Prostate gland (tissue), 2 donors: Measurements from ENCODE around the gene PIGN. TPM values are rescaled to one million over a fixed set of nuclear protein-coding genes. Genes with fewer than 3 reads are reported as not detected.
A peak's percentile ranks its signal among the peaks of the same experiment; 100 is the strongest.

Experiments
- DNase-seq: peaks from one replicate; pipeline ENCODE4 v3.0.0-alpha.2; 2019; ENCODE audit warnings: low spot score
- H3K27ac ChIP-seq, 2 donors: fragments of 200-600 bp; sonication (generic); 2 replicates each; pipeline ENCODE4 v1.5.1; 2017 to 2019
- H3K27me3 ChIP-seq: fragments of 200-600 bp; sonication (generic); replicated peaks from 2 replicates; pipeline ENCODE4 v1.5.1; 2019; ENCODE audit not compliant: insufficient read depth
- H3K36me3 ChIP-seq, 2 donors: fragments of 200-600 bp; sonication (generic); 1 replicate in 1 of 2; 2 replicates in 1 of 2; pipeline versions ENCODE4 v1.5.1 to v1.8.1; 2017 to 2019
- H3K4me1 ChIP-seq: fragments of 200-600 bp; sonication (generic); replicated peaks from 2 replicates; pipeline ENCODE4 v1.5.1; 2019
- H3K4me3 ChIP-seq, 2 donors: fragments of 200-600 bp; sonication (generic); 2 replicates each; pipeline ENCODE4 v1.5.1; 2017 to 2019
- H3K9me3 ChIP-seq: fragments of 200-600 bp; sonication (generic); 2 replicates; pipeline ENCODE4 v1.5.1; 2017
- CTCF ChIP-seq, 4 experiments: fragments of 200-600 bp in 2 of 4; fragments of 450-650 bp in 2 of 4; sonication (generic) in 2 of 4; IDR thresholded peaks; 1 replicate in 3 of 4; 2 replicates in 1 of 4; pipeline ENCODE4 v1.5.1; 2016 to 2019; ENCODE audit warnings: antibody characterized with exemption in 4 of 4, mild to moderate bottlenecking in 2 of 4, moderate library complexity in 2 of 4
- POLR2A ChIP-seq: fragments of 450-650 bp; IDR thresholded peaks from one replicate; pipeline ENCODE4 v1.6.1; 2016; ENCODE audit warnings: antibody characterized with exemption, mild to moderate bottlenecking
- POLR2AphosphoS5 ChIP-seq: sonication (generic); formaldehyde crosslinking; IDR thresholded peaks from one replicate; pipeline ENCODE4 v1.6.1; 2017; ENCODE audit warnings: antibody characterized with exemption
- WGBS: methylation state at CpG from one replicate; pipeline ENCODE4 v1.1.5; 2018; 5-methylcytosine and 5-hydroxymethylcytosine counted together
- intact Hi-C: fragments of 100-400 bp; cut with DNase I; formaldehyde crosslinking; loops from one replicate; pipeline ENCODE4 v1.14.2; 2022
- total RNA-seq, 2 donors: library from RNA; depleted of rRNA; stranded (reverse); fragments of >200 nt; gene quantifications; one replicate each; pipeline ENCODE4 v1.1.0, GENCODE V29; 2016

Gene PIGN
- total RNA-seq, 2 donors from 2014 or later, result 30.3 to 39.6 TPM

- no peaks in the 10 kb centered on the region for H3K36me3 ChIP-seq
- DNase-seq, result no peak
- intact Hi-C loops, result no loop called here
- no peak overlapping the region for H3K27ac ChIP-seq
- WGBS, result 76% methylated on average over 4 of the region's 4 CpGs
- H3K9me3 ChIP-seq, result no peaks in the 10 kb centered on the region
- no peaks in the 10 kb centered on the region for H3K27me3 ChIP-seq
- TF ChIP-seq POLR2A, result no peak
- no peak for TF ChIP-seq CTCF (IDR thresholded peaks at IDR 0.05)
- TF ChIP-seq POLR2AphosphoS5, result no peak
- no peak overlapping the region for H3K4me3 ChIP-seq
- H3K4me1 ChIP-seq, result no peaks in the 10 kb centered on the region
Measured at GRCh38 chr18:62205824-62206223, 19.0 kb upstream of the PIGN start.

- intact Hi-C loops, result no loop called here
- H3K36me3 ChIP-seq, result no peaks in the 10 kb centered on the region
- TF ChIP-seq POLR2AphosphoS5 (peak; percentile 70), POLR2A (no peak)
- DNase-seq, result no peak
- no peaks in the 10 kb centered on the region for H3K27me3 ChIP-seq
- H3K4me1 ChIP-seq, result no peaks in the 10 kb centered on the region
- no peaks in the 10 kb centered on the region for H3K9me3 ChIP-seq
- H3K4me3 ChIP-seq, result no peak overlapping the region
- H3K27ac ChIP-seq, result peak overlapping the region; percentile 26 to 27
- WGBS, result 45% methylated on average over 1 of the region's 1 CpG
Measured at GRCh38 chr18:62201870-62202269, 15.0 kb upstream of the PIGN start.

GRCh38 chr18:62200121-62200914 is 13.5 kb upstream of the PIGN start:
- TF ChIP-seq POLR2AphosphoS5, result no peak
- TF ChIP-seq CTCF (IDR thresholded peaks at IDR 0.05), result no peak
- no peak for TF ChIP-seq POLR2A
- Histone ChIP-seq H3K4me1 (no peaks in the 10 kb centered on the region), H3K27me3 (no peaks in the 10 kb centered on the region), H3K36me3 (no peaks in the 10 kb centered on the region), H3K4me3 (no peak overlapping the region), H3K27ac (peak overlapping the region; percentile 12 to 21), H3K9me3 (no peaks in the 10 kb centered on the region)
- 56% methylated on average over 3 of the region's 3 CpGs for WGBS
- no peak for DNase-seq
- intact Hi-C loops, result no loop called here

- H3K27me3 ChIP-seq, result no peaks in the 10 kb centered on the region
- no peaks in the 10 kb centered on the region for H3K4me1 ChIP-seq
- H3K4me3 ChIP-seq, result no peak overlapping the region
- H3K27ac ChIP-seq, result peak overlapping the region; percentile 12 to 21
- no peak for TF ChIP-seq CTCF (IDR thresholded peaks at IDR 0.05)
- no peak for TF ChIP-seq POLR2A
- TF ChIP-seq POLR2AphosphoS5, result no peak
- no peaks in the 10 kb centered on the region for H3K9me3 ChIP-seq
- DNase-seq, result no peak
- WGBS, result 79% methylated on average over 2 of the region's 2 CpGs
- intact Hi-C loops, result no loop called here
- H3K36me3 ChIP-seq, result no peaks in the 10 kb centered on the region
Measured at GRCh38 chr18:62199629-62200028, 12.8 kb upstream of the PIGN start.

GRCh38 chr18:62198259-62198658 is 11.4 kb upstream of the PIGN start:
- no peaks in the 10 kb centered on the region for H3K36me3 ChIP-seq
- no peak overlapping the region for H3K27ac ChIP-seq
- intact Hi-C loops, result no loop called here
- no peaks in the 10 kb centered on the region for H3K27me3 ChIP-seq
- no peaks in the 10 kb centered on the region for H3K9me3 ChIP-seq
- no peak for DNase-seq
- WGBS, result 40% methylated on average over 2 of the region's 2 CpGs
- no peaks in the 10 kb centered on the region for H3K4me1 ChIP-seq
- no peak for TF ChIP-seq POLR2AphosphoS5
- no peak for TF ChIP-seq CTCF (IDR thresholded peaks at IDR 0.05)
- TF ChIP-seq POLR2A, result no peak
- no peak overlapping the region for H3K4me3 ChIP-seq
